KOPT-K1 (cell line): ENCODE data around the gene LRRTM4.

Experiments used
- H3K27ac ChIP-seq: fragments of 200-600 bp; sonication (generic); 2 replicates; pipeline ENCODE4 v1.5.1; 2016; ENCODE audit warnings: antibody characterized with exemption, mild to moderate bottlenecking, low read depth, low read length; ENCODE audit not compliant: poor library complexity, severe bottlenecking
- H3K36me3 ChIP-seq: fragments of 200-600 bp; sonication (generic); 2 replicates; pipeline ENCODE4 v1.5.1; 2017; ENCODE audit warnings: antibody characterized with exemption, mild to moderate bottlenecking, low read length, moderate library complexity; ENCODE audit not compliant: insufficient read depth
- H3K9me3 ChIP-seq: fragments of 200-600 bp; sonication (generic); 2 replicates; pipeline ENCODE4 v1.5.1; 2017; ENCODE audit warnings: antibody characterized with exemption, low read length, mild to moderate bottlenecking; ENCODE audit not compliant: insufficient read depth, poor library complexity, severe bottlenecking

The LRRTM4 gene

DNA sequence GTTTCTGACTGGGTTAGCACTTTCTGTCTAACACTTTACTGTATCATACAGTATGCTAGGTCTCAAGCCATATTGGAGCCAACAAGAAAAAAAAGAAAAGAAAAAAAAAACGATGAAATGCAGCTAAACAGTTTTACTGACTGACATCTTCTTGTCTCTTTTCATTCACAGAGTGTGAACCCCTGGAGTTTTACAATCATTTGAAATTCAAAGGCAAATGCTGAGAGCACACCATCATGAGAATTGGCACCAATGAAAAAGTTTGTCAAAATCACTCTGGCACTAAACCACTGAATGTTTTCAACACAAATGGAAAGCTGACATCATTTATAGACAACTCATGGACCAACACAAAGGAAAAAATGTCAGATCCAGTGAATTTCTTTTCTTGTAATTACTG, 513.3 kb downstream of the LRRTM4 start:
- H3K9me3 ChIP-seq = no peaks in the 10 kb centered on the region
- no peak overlapping the region for H3K27ac ChIP-seq
- no peaks in the 10 kb centered on the region for H3K36me3 ChIP-seq

DNA sequence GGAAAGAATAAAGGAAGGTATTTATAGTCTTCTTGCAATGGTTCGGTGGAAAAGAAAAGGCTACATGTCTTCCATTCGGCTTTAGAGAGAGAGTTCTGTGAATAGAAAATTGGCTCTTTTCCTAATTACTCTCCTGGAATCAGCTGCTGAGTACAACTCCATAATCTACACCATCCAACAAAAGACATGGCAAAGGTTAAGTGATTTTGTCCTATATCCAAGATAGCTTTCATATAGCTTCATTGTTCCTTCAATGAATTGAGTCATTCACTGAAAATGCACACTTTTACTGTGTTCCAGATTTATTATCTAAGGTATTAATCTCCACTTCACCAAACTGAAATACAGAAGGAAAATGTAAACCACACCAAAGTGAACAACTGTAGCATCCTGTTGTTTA, 514.5 kb downstream of the LRRTM4 start:
- H3K27ac ChIP-seq = no peak overlapping the region
- no peaks in the 10 kb centered on the region for H3K9me3 ChIP-seq
- H3K36me3 ChIP-seq = no peaks in the 10 kb centered on the region

DNA sequence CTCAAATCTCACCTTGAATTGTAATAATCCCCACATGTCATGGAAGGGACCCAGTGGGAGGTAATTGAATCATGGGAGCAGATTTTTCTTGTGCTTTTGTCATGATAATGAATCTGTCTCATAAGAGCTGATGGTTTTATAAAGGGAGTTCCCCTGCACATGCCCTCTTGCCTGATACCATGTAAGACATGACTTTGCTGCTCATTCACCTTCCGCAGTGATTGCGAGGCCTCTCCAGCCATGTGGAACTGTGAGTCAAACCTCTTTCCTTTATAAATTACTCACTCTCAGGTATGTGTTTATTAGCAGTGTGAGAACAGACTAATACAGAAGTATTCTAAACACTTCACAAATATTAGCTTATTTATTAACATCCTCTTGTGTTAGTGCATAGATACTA, 516.7 kb downstream of the LRRTM4 start:
- Histone ChIP-seq H3K36me3 (no peaks in the 10 kb centered on the region), H3K9me3 (no peaks in the 10 kb centered on the region), H3K27ac (no peak overlapping the region)

DNA sequence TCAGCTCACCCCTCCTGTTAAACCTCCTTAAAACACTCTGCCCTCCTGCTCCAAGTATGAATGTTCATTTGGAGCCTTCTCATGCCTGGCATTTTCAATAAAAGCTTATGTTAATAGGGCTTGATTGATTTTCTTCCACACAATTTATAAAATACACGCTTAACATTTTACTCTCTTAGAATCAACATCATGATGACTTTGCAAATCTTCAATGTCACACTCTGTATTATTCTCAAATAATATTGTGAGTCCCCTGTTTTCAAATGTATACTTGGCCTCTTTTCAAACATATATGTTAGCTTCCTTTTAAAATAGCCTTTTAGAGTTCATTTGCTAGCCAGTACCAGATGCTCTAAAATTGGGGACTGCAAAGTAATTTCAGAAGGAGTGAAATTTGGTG, 520.3 kb downstream of the LRRTM4 start:
- no peaks in the 10 kb centered on the region for H3K9me3 ChIP-seq
- no peak overlapping the region for H3K27ac ChIP-seq
- no peaks in the 10 kb centered on the region for H3K36me3 ChIP-seq

DNA sequence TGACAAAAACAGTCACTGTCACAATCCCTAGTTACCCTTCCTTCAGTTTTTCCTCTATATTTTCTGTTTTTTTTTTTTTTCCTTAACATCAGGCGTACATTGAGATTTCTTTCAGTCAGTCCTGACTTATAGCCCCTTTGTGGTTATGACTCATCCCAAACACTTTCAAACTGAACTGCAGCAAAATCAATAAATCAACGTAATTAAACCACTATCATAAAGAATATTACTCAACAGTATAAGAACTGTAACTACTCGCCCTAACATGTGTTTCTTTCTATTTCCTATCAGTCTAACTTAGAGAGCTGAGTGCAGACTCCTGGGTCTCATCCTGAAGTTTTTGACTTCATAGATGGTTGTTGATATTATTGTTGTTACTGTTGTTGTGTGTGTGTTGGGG, 523.5 kb downstream of the LRRTM4 start:
- Histone ChIP-seq H3K9me3 (no peaks in the 10 kb centered on the region), H3K27ac (no peak overlapping the region), H3K36me3 (no peaks in the 10 kb centered on the region)

DNA sequence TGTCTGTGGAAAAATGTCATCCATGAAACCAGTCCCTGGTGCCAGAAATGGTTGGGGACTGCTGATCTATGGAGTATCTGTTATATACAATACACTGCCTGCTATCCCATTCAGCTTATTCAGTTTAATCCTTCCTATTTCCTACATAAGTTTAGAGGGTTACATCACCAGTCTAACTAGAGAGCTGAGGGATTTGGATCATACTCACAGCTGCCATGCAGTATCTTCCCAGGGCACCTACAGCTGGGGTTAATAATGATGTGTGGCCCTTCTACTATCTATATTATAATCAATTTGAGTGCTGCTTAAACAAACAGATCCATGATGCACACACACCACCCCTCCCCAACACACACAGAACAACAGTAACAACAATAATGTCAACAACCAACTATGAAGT, 524.0 kb downstream of the LRRTM4 start:
- no peaks in the 10 kb centered on the region for H3K36me3 ChIP-seq
- no peak overlapping the region for H3K27ac ChIP-seq
- no peaks in the 10 kb centered on the region for H3K9me3 ChIP-seq

DNA sequence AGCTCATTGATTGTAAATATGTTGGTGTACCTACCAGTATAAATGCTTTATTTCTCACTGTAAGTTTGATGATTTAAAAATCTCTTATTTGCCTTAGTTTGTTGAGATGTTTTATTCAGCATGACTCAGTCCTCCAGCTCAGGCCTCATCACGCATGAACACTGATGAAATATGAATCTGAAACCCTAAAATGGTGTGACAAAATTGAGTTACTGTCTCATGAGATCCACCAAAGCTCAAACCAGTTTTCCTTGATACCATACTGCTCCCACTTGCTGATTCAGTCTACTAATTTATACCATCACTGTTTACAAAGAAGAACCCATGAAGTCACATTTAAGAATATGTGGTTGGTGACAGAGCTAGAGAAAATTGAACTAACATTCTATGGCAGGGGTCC, 524.9 kb downstream of the LRRTM4 start:
- Histone ChIP-seq H3K27ac (no peak overlapping the region), H3K36me3 (no peaks in the 10 kb centered on the region), H3K9me3 (no peaks in the 10 kb centered on the region)

DNA sequence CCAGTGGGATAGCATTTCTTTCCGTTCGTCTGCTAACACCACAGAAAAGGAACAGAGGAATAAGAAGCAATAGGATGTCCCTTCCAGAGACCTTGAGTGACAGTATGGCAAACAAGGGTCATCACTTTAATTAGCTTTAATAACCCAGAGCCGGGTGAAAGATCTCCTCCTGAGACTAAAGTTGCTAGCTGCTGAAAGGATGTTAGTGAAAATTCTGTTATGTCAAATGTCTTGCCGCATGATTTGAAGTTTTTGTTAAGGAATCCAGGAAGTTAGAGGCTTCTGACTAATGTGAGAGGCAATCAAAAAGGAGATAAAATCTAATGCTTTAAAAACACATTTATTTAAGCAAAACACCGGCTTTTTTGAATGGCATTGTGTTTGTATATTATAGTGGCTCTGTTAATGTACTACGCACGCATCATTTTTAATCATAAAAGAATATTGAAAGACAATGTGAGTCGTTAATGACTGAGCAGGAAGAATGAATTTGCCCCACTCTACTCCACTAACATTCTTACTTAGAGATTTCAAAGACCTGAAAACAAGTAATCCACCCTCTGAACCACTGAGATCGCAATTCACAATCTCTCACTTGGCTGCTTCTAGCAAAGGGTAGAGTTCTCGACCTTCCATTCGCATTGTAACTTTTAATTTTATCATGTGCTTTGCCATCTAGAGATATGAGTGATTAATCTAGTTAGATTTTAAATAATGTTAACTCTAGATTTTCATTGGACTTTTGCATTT, 536.6 kb downstream of the LRRTM4 start:
- no peaks in the 10 kb centered on the region for H3K36me3 ChIP-seq
- no peaks in the 10 kb centered on the region for H3K9me3 ChIP-seq
- no peak overlapping the region for H3K27ac ChIP-seq

DNA sequence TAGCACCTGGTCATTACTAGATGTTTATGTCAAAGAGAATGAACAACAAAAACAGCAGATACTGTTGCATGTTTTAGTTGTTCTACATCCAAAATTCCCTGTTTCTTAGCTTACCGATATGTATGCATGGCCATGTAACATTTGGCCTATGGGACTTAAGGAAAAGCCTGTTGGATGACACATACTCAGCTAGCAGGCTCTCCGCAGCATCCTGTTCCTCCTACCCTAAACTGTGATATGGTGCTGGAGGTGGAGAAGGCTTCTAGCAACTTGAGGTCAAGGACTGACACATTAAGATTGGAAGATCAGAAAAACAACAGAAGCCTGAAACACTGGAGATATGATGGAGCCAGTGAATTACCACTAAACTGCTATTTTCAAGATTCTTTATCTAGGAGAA, 537.8 kb downstream of the LRRTM4 start:
- H3K9me3 ChIP-seq = no peaks in the 10 kb centered on the region
- H3K36me3 ChIP-seq = no peaks in the 10 kb centered on the region

DNA sequence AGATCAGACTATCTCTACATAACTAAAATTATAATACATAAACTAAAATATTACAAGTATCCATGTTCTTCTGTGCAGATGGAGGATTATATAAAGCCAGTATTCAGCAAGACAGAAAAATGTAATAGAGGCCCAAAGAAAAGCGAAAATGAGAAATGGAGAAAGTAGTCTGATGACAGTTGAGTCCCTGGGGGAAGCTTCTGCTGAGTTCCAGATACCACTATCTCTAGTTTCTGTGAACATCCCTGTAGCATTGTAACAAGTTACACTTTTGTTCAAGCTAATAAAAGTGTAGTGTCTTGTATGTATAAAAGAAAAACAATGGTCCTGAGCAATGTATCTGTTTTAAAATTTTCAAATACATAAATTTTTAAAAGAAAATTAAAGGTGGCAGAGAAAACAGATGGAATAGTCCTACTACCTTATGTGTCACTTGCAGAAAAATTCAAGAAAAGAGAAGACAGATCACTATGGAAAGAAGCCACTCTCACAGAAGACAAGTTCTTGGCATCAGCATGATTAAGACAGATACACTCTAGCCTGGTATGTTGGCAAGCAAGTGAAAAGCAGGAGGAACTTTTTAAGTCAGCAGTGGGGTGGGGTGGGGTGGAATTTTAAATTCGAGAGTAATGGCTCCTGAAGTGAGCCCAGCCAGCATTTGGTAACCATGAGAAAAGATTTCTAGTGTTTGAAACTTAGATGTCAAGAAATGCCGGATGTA, 541.9 kb downstream of the LRRTM4 start:
- Histone ChIP-seq H3K27ac (no peak overlapping the region), H3K36me3 (no peaks in the 10 kb centered on the region), H3K9me3 (no peaks in the 10 kb centered on the region)

More for the DNA sequence above, 537.8 kb downstream of the LRRTM4 start:
- no peak overlapping the region for H3K27ac ChIP-seq

DNA sequence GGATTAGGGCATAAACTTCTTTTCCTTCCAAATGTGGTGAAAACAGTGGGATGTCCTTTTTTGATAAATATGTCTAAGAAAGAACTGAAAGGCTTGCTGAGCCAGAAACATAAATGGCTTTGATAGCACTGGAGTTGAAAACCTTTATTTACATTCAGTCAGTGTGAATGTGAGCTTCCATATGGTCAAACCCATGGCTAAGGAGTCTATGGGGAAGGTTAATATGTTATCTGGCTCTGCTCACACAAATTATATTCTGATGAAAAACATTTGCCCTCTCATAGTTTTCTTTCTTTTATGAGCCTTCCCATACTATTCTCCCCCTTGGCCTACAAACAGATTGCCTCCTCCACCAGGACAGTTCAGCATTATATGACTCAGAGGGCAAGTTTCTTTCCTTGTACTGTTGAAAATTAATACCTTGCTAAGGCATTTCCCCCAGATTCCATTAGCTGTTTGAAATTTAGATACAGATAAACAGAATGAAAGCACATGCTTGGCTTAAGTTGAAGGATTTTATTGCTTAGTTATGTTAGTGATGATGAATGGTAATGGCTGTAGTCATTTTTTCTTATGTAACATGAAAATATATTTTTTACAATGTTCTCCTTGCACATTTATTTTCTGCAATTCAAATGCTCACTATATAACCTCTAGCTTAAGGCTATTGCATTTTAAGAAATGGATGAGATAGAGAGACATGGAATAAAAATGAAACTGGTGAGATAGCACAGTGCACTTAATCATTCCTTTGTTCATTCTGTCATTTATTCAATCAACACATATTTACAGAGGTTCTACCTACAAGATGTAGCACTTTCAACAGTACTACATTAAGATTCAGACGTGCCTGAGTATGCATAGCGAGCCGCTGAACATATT, 544.1 kb downstream of the LRRTM4 start:
- Histone ChIP-seq H3K9me3 (no peaks in the 10 kb centered on the region), H3K27ac (no peak overlapping the region), H3K36me3 (no peaks in the 10 kb centered on the region)

DNA sequence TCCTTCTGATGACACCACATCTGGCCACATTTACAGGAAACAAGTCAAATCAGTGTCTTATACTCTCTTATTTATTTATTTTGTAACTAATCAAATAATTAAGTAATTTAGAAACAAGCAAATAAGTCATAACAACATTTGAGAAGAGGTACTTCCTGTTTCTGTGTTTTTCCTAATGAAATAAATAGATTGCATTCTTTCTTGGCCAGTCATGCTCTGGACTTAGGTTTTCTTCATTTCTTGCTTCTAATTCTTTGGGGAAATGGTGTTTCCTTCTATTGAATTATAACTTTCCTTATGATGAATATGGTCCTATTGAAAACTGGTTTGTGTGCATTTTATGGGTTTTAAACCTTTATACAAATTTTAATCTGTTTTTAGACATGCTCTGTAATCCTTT, 546.4 kb downstream of the LRRTM4 start:
- H3K9me3 ChIP-seq = no peaks in the 10 kb centered on the region
- no peak overlapping the region for H3K27ac ChIP-seq
- H3K36me3 ChIP-seq = no peaks in the 10 kb centered on the region

DNA sequence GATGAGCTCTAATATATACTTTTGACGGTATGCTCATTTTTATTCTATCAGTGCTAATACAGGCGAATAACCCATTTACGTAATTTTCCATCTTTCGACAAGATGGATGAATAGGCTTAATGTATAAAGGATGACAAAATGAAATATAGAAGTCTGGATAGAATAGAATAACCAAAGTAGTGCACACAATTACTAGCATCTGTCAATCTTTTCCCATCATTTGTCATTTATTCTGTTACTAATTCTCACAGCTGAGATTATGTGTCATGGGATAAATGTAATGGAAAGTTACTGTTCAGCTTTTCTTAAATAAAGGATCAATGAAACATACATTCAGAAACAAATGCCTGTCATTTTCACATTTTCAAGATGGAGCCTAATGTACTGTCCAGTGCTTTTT, 548.6 kb downstream of the LRRTM4 start:
- Histone ChIP-seq H3K27ac (no peak overlapping the region), H3K9me3 (no peaks in the 10 kb centered on the region), H3K36me3 (no peaks in the 10 kb centered on the region)

DNA sequence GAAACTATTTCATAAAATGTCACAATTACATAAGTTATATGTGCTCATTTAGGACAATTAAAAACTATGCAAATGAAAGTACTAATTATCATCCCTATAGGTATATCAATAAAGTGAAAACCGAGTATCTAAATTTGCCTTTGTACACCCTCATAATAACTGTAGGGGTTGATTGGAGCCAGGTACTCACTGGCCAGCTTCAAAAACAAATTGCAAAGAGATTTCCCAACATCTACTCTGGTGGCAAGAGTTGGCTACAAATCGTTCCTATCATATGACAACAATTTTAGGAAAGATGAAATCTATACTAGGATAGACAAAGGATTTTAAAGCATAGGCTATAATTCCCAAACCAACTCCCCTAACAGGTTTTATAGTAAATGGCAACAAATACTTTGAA, 556.4 kb downstream of the LRRTM4 start:
- Histone ChIP-seq H3K9me3 (no peaks in the 10 kb centered on the region), H3K36me3 (no peaks in the 10 kb centered on the region), H3K27ac (no peak overlapping the region)

DNA sequence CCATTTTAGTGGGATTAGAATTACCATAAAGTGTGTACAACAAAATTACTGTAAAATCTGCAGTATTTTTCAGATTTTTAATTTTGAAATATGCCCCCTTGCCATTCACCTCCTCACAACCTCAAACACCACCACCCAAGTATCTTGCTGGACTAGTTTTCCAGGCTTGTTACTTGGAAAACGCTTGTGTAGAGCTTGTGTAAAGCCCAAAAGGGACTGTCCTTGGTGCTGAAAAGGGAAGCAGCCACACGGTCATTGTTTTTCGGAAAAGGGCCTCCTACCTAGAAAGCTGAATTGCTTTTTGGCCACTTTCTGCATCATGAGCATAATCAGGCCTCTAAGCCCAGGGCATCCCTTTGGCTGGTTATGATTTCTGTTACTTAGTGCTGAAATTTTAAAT, 563.4 kb downstream of the LRRTM4 start:
- Histone ChIP-seq H3K27ac (no peak overlapping the region), H3K9me3 (no peaks in the 10 kb centered on the region), H3K36me3 (no peaks in the 10 kb centered on the region)
